Stimulated activated CD8-positive, alpha-beta memory T cell treated with anti-CD3 and anti-CD28 coated beads, Interleukin-7, amount 100 ng/mL, for 24 hours (primary cell): ENCODE data around the gene R3HDM1.
"Not testable (repeated sequence)": the region's sequence is repeated elsewhere in the genome, so short reads cannot be mapped to it uniquely, and the experiment has no call there.

ENCODE experiments used
- DNase-seq: peaks from one replicate; pipeline ENCODE4 v3.0.0-alpha.2; 2020; ENCODE audit warnings: low read depth

R3HDM1 gene

GRCh38 chr2:135641156-135642068 is 110.1 kb downstream of the R3HDM1 start:
- no peak for DNase-seq

GRCh38 chr2:135647836-135648579 is 116.7 kb downstream of the R3HDM1 start:
- DNase-seq, result no peak

- no peak for DNase-seq
Observed at GRCh38 chr2:135650721-135651120, 119.4 kb downstream of the R3HDM1 start.

GRCh38 chr2:135651717-135652116 is 120.4 kb downstream of the R3HDM1 start:
- no peak for DNase-seq

GRCh38 chr2:135654239-135654638 is 123.0 kb downstream of the R3HDM1 start:
- not testable (repeated sequence) for DNase-seq

GRCh38 chr2:135657806-135658582 is 126.7 kb downstream of the R3HDM1 start:
- peak; percentile 12 for DNase-seq

GRCh38 chr2:135662088-135662487 is 130.8 kb downstream of the R3HDM1 start:
- no peak for DNase-seq

GRCh38 chr2:135663148-135663700 is 131.9 kb downstream of the R3HDM1 start:
- DNase-seq, result no peak

- no peak for DNase-seq
Observed at GRCh38 chr2:135664623-135665068, 133.4 kb downstream of the R3HDM1 start.

GRCh38 chr2:135667045-135667444 is 135.8 kb downstream of the R3HDM1 start:
- DNase-seq, result no peak

- no peak for DNase-seq
Observed at GRCh38 chr2:135674453-135674852, 143.2 kb downstream of the R3HDM1 start.

GRCh38 chr2:135676031-135676430 is 144.7 kb downstream of the R3HDM1 start:
- DNase-seq, result no peak

- no peak for DNase-seq
Observed at GRCh38 chr2:135679125-135679524, 147.8 kb downstream of the R3HDM1 start.

- no peak for DNase-seq
Observed at GRCh38 chr2:135685361-135685760, 154.1 kb downstream of the R3HDM1 start.

GRCh38 chr2:135688978-135689377 is 157.7 kb downstream of the R3HDM1 start:
- DNase-seq, result no peak

- no peak for DNase-seq
Observed at GRCh38 chr2:135689679-135690078, 158.4 kb downstream of the R3HDM1 start.

- DNase-seq, result no peak
Observed at GRCh38 chr2:135694711-135695110, 163.4 kb downstream of the R3HDM1 start.

- no peak for DNase-seq
Observed at GRCh38 chr2:135698838-135699237, 167.6 kb downstream of the R3HDM1 start.

- DNase-seq, result no peak
Observed at GRCh38 chr2:135701442-135701841, 170.2 kb downstream of the R3HDM1 start.

- DNase-seq, result no peak
Observed at GRCh38 chr2:135703300-135703699, 172.0 kb downstream of the R3HDM1 start.

GRCh38 chr2:135704075-135704474 is 172.8 kb downstream of the R3HDM1 start:
- DNase-seq, result not testable (repeated sequence)

- no peak for DNase-seq
Observed at GRCh38 chr2:135708159-135708558, 176.9 kb downstream of the R3HDM1 start.
